Neutrophil (primary cell): ENCODE measurements around the gene PRR36.

ENCODE experiments used
- H3K27ac ChIP-seq: fragments of 200-600 bp; sonication (generic); 2 replicates; pipeline ENCODE4 v1.5.1; 2016; ENCODE audit warnings: mild to moderate bottlenecking, moderate library complexity
- H3K27me3 ChIP-seq: fragments of 200-600 bp; sonication (generic); 2 replicates; pipeline ENCODE4 v1.6.0; 2016; ENCODE audit warnings: mild to moderate bottlenecking
- H3K36me3 ChIP-seq: fragments of 200-600 bp; sonication (generic); 2 replicates; pipeline ENCODE4 v1.5.1; 2017
- H3K4me1 ChIP-seq, 2 experiments: fragments of 200-600 bp in 1 of 2; sonication (generic) in 1 of 2; 1 replicate in 1 of 2; 2 replicates in 1 of 2; pipeline versions ENCODE4 v1.5.1 to v1.6.1; 2013 to 2016; ENCODE audit warnings: low read depth in 1 of 2, low read length in 1 of 2, mild to moderate bottlenecking in 1 of 2, moderate library complexity in 1 of 2; ENCODE audit not compliant: control insufficient read depth in 1 of 2, insufficient read depth in 1 of 2
- H3K4me3 ChIP-seq, 2 experiments: fragments of 200-600 bp in 1 of 2; sonication (generic) in 1 of 2; 1 replicate in 1 of 2; 2 replicates in 1 of 2; pipeline ENCODE4 v1.5.1; 2013 to 2016; ENCODE audit warnings: low read depth in 1 of 2, low read length in 1 of 2, mild to moderate bottlenecking in 1 of 2, moderate library complexity in 1 of 2
- H3K9me3 ChIP-seq: fragments of 200-600 bp; sonication (generic); 2 replicates; pipeline ENCODE4 v1.5.1; 2016
- TF ChIP-seq, protein P1 (sequence below): fragments of 200-600 bp; sonication (generic); IDR thresholded peaks from 2 replicates; pipeline ENCODE4 v1.5.1; 2016; ENCODE audit warnings: antibody characterized with exemption

PRR36 gene

DNA sequence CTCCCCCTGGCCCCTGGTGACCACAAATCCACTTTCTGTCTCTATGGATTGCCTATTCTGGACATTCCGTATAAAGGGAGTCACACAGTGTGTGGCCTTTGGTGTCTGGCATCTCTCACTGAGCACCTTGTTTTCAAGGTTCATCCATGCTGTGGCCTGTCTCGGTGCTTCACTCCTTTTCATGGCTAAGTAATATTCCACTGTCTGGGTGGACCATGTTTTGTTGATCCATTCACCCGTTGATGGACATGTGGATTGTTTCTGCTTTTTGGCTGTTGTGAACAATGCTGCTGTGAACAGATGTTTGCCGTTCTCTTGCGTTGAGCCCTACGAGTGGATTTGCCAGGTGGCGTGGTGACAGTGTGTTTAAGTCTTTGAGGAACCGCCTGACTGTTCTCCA, 33.6 kb downstream of the PRR36 start:
- TF ChIP-seq, protein P1, sequence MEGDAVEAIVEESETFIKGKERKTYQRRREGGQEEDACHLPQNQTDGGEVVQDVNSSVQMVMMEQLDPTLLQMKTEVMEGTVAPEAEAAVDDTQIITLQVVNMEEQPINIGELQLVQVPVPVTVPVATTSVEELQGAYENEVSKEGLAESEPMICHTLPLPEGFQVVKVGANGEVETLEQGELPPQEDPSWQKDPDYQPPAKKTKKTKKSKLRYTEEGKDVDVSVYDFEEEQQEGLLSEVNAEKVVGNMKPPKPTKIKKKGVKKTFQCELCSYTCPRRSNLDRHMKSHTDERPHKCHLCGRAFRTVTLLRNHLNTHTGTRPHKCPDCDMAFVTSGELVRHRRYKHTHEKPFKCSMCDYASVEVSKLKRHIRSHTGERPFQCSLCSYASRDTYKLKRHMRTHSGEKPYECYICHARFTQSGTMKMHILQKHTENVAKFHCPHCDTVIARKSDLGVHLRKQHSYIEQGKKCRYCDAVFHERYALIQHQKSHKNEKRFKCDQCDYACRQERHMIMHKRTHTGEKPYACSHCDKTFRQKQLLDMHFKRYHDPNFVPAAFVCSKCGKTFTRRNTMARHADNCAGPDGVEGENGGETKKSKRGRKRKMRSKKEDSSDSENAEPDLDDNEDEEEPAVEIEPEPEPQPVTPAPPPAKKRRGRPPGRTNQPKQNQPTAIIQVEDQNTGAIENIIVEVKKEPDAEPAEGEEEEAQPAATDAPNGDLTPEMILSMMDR, result no peak
- H3K4me3 ChIP-seq, result no peak overlapping the region
- H3K4me1 ChIP-seq, result no peaks in the 10 kb centered on the region
- no peaks in the 10 kb centered on the region for H3K36me3 ChIP-seq
- H3K27ac ChIP-seq, result no peak overlapping the region
- no peaks in the 10 kb centered on the region for H3K27me3 ChIP-seq
- no peaks in the 10 kb centered on the region for H3K9me3 ChIP-seq

DNA sequence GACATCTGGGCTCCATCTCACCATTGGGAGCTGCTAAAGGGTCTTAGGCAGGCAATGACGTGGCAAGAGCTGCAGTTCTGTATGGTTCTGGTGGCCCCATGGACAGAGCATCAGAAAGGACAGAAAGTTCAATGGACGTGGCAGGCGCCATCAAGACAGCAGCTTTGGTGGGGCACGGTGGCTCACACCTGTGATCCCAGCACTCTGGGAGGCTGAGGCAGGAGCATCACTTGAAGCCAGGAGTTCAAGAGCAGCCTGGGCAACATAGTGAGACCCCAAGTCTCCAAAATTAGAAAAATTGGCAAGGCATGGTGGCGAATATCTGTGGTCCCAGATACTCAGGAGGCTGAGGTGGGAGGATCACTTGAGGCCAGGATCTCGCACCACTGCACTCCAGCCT, 34.7 kb downstream of the PRR36 start:
- Histone ChIP-seq H3K9me3 (no peaks in the 10 kb centered on the region), H3K27ac (no peak overlapping the region), H3K4me3 (no peak overlapping the region), H3K27me3 (no peaks in the 10 kb centered on the region), H3K36me3 (no peaks in the 10 kb centered on the region), H3K4me1 (no peaks in the 10 kb centered on the region)
- TF ChIP-seq, protein P1, result no peak

DNA sequence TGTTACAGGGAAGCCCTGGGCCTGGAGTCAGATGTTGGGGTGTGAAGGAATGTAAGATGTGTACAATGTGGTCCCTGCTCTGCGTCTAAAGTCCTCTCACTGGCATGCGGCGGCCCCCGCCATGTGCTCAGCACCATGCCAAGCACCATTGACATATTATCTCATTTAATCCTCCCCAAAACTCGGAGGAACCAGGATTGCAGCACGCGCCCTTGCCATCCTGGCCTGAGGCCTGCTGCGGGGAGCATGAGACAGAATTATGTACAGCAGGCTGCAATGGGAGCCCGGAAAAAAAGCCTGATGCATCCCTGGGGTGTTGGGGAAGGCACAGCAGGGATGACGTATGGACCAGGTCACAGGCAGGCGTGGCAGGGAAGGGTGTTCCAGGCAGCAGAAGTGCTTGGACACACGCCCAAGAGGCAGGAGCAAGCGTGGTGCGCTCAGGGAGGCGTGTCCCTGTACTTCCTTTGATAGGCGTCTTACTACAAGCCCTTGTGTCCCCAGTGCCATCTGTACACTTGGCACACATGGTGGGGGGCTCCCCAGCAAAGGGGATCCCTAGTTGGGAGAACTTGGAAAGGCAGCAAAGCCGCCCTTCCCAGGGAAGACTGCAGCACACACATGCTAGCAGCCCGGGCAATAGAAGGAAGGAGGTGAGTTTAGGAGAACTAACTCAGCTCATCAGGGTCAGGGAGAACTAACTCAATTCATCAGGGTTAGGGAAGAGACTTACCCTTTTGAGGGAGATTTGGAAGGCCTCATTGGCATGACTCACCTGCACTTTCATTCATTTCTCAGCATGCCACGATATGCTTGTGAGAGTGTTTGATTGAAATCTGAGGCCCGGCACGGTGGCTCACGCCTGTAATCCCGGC, 40.7 kb downstream of the PRR36 start:
- Histone ChIP-seq H3K4me3 (no peak overlapping the region), H3K36me3 (no peaks in the 10 kb centered on the region), H3K4me1 (peaks cover 5 to 14% of the 10 kb centered on the region in 2 experiments), H3K27ac (no peak overlapping the region), H3K27me3 (peaks cover 3% of the 10 kb centered on the region), H3K9me3 (no peaks in the 10 kb centered on the region)
- TF ChIP-seq, protein P1, result no peak

DNA sequence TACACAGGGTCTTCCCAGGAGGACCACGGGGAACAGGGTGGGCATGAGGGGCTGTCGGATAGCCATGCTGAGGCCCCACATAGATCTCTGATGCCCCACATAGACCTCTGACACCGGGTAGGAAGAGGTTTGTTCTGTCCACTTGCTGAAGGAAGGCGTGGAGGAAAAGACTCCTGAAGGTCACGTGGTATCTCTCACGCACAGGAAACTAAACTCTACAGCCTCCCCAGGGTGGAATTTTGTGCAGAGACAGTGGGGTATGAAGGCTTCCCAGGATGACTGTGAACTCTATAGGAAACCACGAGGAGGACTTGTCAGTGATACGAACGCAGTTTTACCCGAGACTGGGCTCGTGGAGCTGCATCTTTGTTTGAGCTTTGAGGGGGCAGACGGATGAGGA, 41.4 kb downstream of the PRR36 start:
- TF ChIP-seq, protein P1, result no peak
- H3K4me3 ChIP-seq, result no peak overlapping the region
- peaks cover 10% of the 10 kb centered on the region for H3K27me3 ChIP-seq
- no peaks in the 10 kb centered on the region for H3K9me3 ChIP-seq
- no peaks in the 10 kb centered on the region for H3K36me3 ChIP-seq
- H3K27ac ChIP-seq, result no peak overlapping the region
- peaks cover 5 to 14% of the 10 kb centered on the region in 2 experiments for H3K4me1 ChIP-seq

DNA sequence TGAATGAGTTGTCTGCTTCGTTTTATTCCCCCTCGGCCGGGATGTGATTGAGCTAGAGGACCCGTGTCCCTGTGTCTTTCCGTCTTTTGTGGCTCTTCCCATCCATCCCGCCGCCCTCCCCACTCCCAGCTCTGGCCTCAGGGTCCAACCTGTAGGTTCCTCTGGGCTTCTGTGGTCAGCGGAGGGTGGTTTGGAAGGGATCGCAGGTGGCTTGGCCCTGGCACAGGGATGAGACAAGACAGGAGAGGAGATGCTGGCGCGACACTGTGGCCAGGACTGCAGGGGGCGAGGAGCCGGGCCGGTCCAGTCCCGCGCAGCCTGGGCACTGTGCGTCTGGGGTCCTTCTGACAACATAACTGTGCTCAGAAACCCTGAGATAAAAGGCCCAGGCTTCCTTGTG, 42.2 kb downstream of the PRR36 start:
- no peaks in the 10 kb centered on the region for H3K36me3 ChIP-seq
- H3K4me1 ChIP-seq, result peaks cover 5 to 14% of the 10 kb centered on the region in 2 experiments
- no peaks in the 10 kb centered on the region for H3K9me3 ChIP-seq
- H3K4me3 ChIP-seq, result no peak overlapping the region
- TF ChIP-seq, protein P1, result no peak
- no peak overlapping the region for H3K27ac ChIP-seq
- H3K27me3 ChIP-seq, result peaks cover 17% of the 10 kb centered on the region
